Measurements from ENCODE around the gene FCMR.

Gene FCMR

GRCh38 chr1:206953626-206954025 is 31.9 kb upstream of the FCMR start:
- Histone ChIP-seq H3K9me3 (ENCODE audit: insufficient read depth, low read length, severe bottlenecking) (no peaks in the 10 kb centered on the region), H3K4me1 (ENCODE audit: insufficient read depth, low read length) (no peaks in the 10 kb centered on the region), H3K36me3 (ENCODE audit: insufficient read depth, low read length) (no peaks in the 10 kb centered on the region), H3K9ac (ENCODE audit: low read depth, low read length) (no peak overlapping the region), H3K4me3 (ENCODE audit: low read depth in 1 of 2, low read length in 2 of 2) (no peak overlapping the region), H3K27ac (ENCODE audit: low read length) (no peak overlapping the region), H4K20me1 (ENCODE audit: insufficient read depth, low read length) (no peaks in the 10 kb centered on the region), H3K4me2 (ENCODE audit: insufficient read depth, low read length) (no peak overlapping the region), H3K79me2 (ENCODE audit: insufficient read depth, low read length) (no peaks in the 10 kb centered on the region), H2AFZ (ENCODE audit: low read depth, low read length) (no peak overlapping the region), H3K27me3 (ENCODE audit: insufficient read depth, low read length, poor library complexity) (no peaks in the 10 kb centered on the region)
- DNase-seq (no peak), ATAC-seq (ENCODE audit: insufficient read depth, low read depth) (no peak)
- TF ChIP-seq CTCF (IDR thresholded peaks at IDR 0.05; ENCODE audit: borderline replicate concordance, extremely low read depth, low read length, poor library complexity, severe bottlenecking): no peak
- no peak for TF ChIP-seq EZH2 (IDR thresholded peaks at IDR 0.05; ENCODE audit: borderline replicate concordance, low read depth, low read length, severe bottlenecking)

GRCh38 chr1:206953126-206953525 is 31.4 kb upstream of the FCMR start:
- ATAC-seq (ENCODE audit: insufficient read depth, low read depth) (no peak), DNase-seq (no peak)
- Histone ChIP-seq H3K27ac (ENCODE audit: low read length) (no peak overlapping the region), H3K27me3 (ENCODE audit: insufficient read depth, low read length, poor library complexity) (no peaks in the 10 kb centered on the region), H3K36me3 (ENCODE audit: insufficient read depth, low read length) (no peaks in the 10 kb centered on the region), H3K4me2 (ENCODE audit: insufficient read depth, low read length) (no peak overlapping the region), H3K79me2 (ENCODE audit: insufficient read depth, low read length) (no peaks in the 10 kb centered on the region), H2AFZ (ENCODE audit: low read depth, low read length) (no peak overlapping the region), H3K4me1 (ENCODE audit: insufficient read depth, low read length) (no peaks in the 10 kb centered on the region), H3K9me3 (ENCODE audit: insufficient read depth, low read length, severe bottlenecking) (no peaks in the 10 kb centered on the region), H4K20me1 (ENCODE audit: insufficient read depth, low read length) (no peaks in the 10 kb centered on the region), H3K4me3 (ENCODE audit: low read depth in 1 of 2, low read length in 2 of 2) (no peak overlapping the region), H3K9ac (ENCODE audit: low read depth, low read length) (no peak overlapping the region)
- no peak for TF ChIP-seq CTCF (IDR thresholded peaks at IDR 0.05; ENCODE audit: borderline replicate concordance, extremely low read depth, low read length, poor library complexity, severe bottlenecking)
- no peak for TF ChIP-seq EZH2 (IDR thresholded peaks at IDR 0.05; ENCODE audit: borderline replicate concordance, low read depth, low read length, severe bottlenecking)

GRCh38 chr1:206952171-206952570 is 30.4 kb upstream of the FCMR start:
- TF ChIP-seq CTCF (IDR thresholded peaks at IDR 0.05; ENCODE audit: borderline replicate concordance, extremely low read depth, low read length, poor library complexity, severe bottlenecking): no peak
- TF ChIP-seq EZH2 (IDR thresholded peaks at IDR 0.05; ENCODE audit: borderline replicate concordance, low read depth, low read length, severe bottlenecking): no peak
- no peak overlapping the region for H3K4me2 ChIP-seq (ENCODE audit: insufficient read depth, low read length)
- no peak for DNase-seq
- no peak overlapping the region for H3K9ac ChIP-seq (ENCODE audit: low read depth, low read length)
- no peak overlapping the region for H3K27ac ChIP-seq (ENCODE audit: low read length)
- H3K9me3 ChIP-seq (ENCODE audit: insufficient read depth, low read length, severe bottlenecking): no peaks in the 10 kb centered on the region
- H3K79me2 ChIP-seq (ENCODE audit: insufficient read depth, low read length): no peaks in the 10 kb centered on the region
- no peak overlapping the region for H2AFZ ChIP-seq (ENCODE audit: low read depth, low read length)
- ATAC-seq (ENCODE audit: insufficient read depth, low read depth): no peak
- no peaks in the 10 kb centered on the region for H4K20me1 ChIP-seq (ENCODE audit: insufficient read depth, low read length)
- H3K27me3 ChIP-seq (ENCODE audit: insufficient read depth, low read length, poor library complexity): no peaks in the 10 kb centered on the region
- no peak overlapping the region for H3K4me3 ChIP-seq (ENCODE audit: low read depth in 1 of 2, low read length in 2 of 2)
- no peaks in the 10 kb centered on the region for H3K36me3 ChIP-seq (ENCODE audit: insufficient read depth, low read length)
- no peaks in the 10 kb centered on the region for H3K4me1 ChIP-seq (ENCODE audit: insufficient read depth, low read length)

Data from DND-41 (cell line).